Osteoblast (primary cell): ENCODE measurements around the gene GPR63. TPM values are rescaled to one million over a fixed set of nuclear protein-coding genes. Genes with fewer than 3 reads are reported as not detected.

Experiments
- DNase-seq: peaks from one replicate; pipeline ENCODE4 v3.0.0; 2011; ENCODE audit warnings: low spot score, mixed read lengths; ENCODE audit not compliant: insufficient read length; ENCODE audit errors: missing footprints
- H2AFZ ChIP-seq: 2 replicates; pipeline ENCODE4 v1.6.0; 2011; ENCODE audit warnings: mild to moderate bottlenecking, low read length
- H3K27ac ChIP-seq: 2 replicates; pipeline ENCODE4 v1.5.1; 2011; ENCODE audit warnings: mild to moderate bottlenecking, low read depth, low read length, moderate library complexity
- H3K27me3 ChIP-seq: 2 replicates; pipeline ENCODE4 v1.6.0; 2012; ENCODE audit warnings: mild to moderate bottlenecking, control low read depth, inconsistent platforms, low read length, moderate library complexity; ENCODE audit not compliant: insufficient read depth
- H3K36me3 ChIP-seq: 2 replicates; pipeline ENCODE4 v1.5.1; 2011; ENCODE audit warnings: mild to moderate bottlenecking, low read length, control low read depth, moderate library complexity; ENCODE audit not compliant: insufficient read depth
- H3K4me1 ChIP-seq: 2 replicates; pipeline ENCODE4 v1.5.1; 2011; ENCODE audit warnings: mild to moderate bottlenecking, low read length, control low read depth, moderate library complexity; ENCODE audit not compliant: insufficient read depth
- H3K4me2 ChIP-seq: 2 replicates; pipeline ENCODE4 v1.6.0; 2011; ENCODE audit warnings: mild to moderate bottlenecking, low read length; ENCODE audit not compliant: insufficient read depth
- H3K4me3 ChIP-seq: fragments of 200-600 bp; sonication (generic); 3 replicates; pipeline ENCODE4 v1.5.1; 2012; ENCODE audit warnings: mild to moderate bottlenecking, low read length, inconsistent platforms; ENCODE audit not compliant: insufficient read depth
- H3K79me2 ChIP-seq: 2 replicates; pipeline ENCODE4 v1.6.0; 2012; ENCODE audit warnings: mild to moderate bottlenecking, low read length, control low read depth, inconsistent platforms; ENCODE audit not compliant: insufficient read depth
- H3K9me3 ChIP-seq: 2 replicates; pipeline ENCODE4 v1.5.1; 2011; ENCODE audit warnings: low read depth, low read length, control low read depth
- H4K20me1 ChIP-seq: 2 replicates; pipeline ENCODE4 v1.6.0; 2012; ENCODE audit warnings: mild to moderate bottlenecking, low read length, control low read depth; ENCODE audit not compliant: insufficient read depth
- CTCF ChIP-seq: IDR thresholded peaks from 2 replicates; pipeline ENCODE4 v1.5.1; 2011; ENCODE audit warnings: mild to moderate bottlenecking, low read depth, low read length, moderate library complexity; ENCODE audit errors: extremely low read depth
- total RNA-seq: library from RNA; depleted of rRNA; stranded (reverse); fragments of >200 nt; gene quantifications from 2 replicates; pipeline ENCODE4 v1.2.3, GENCODE V29; 2012

GPR63 gene
- total RNA-seq, 1 donor = under 0.01 TPM

- Histone ChIP-seq H3K36me3 (no peaks in the 10 kb centered on the region), H3K9me3 (no peaks in the 10 kb centered on the region), H3K4me3 (no peak overlapping the region), H3K4me1 (no peaks in the 10 kb centered on the region), H3K27me3 (no peaks in the 10 kb centered on the region), H3K27ac (no peak overlapping the region), H3K4me2 (no peak overlapping the region), H4K20me1 (no peaks in the 10 kb centered on the region), H2AFZ (no peak overlapping the region), H3K79me2 (no peaks in the 10 kb centered on the region)
- no peak for TF ChIP-seq CTCF
- no peak for DNase-seq
Observed at GRCh38 chr6:96852605-96853004, 15.3 kb upstream of the GPR63 start.

GRCh38 chr6:96851858-96852257 lies 14.6 kb upstream of the GPR63 start:
- Histone ChIP-seq H2AFZ (no peak overlapping the region), H3K79me2 (no peaks in the 10 kb centered on the region), H3K4me2 (no peak overlapping the region), H4K20me1 (no peaks in the 10 kb centered on the region), H3K4me3 (no peak overlapping the region), H3K9me3 (no peaks in the 10 kb centered on the region), H3K36me3 (no peaks in the 10 kb centered on the region), H3K4me1 (no peaks in the 10 kb centered on the region), H3K27ac (no peak overlapping the region), H3K27me3 (no peaks in the 10 kb centered on the region)
- no peak for TF ChIP-seq CTCF
- no peak for DNase-seq

GRCh38 chr6:96849615-96850014 lies 12.3 kb upstream of the GPR63 start:
- no peaks in the 10 kb centered on the region for H4K20me1 ChIP-seq
- no peak overlapping the region for H3K4me3 ChIP-seq
- H3K36me3 ChIP-seq = no peaks in the 10 kb centered on the region
- no peaks in the 10 kb centered on the region for H3K27me3 ChIP-seq
- H3K27ac ChIP-seq = no peak overlapping the region
- no peak for DNase-seq
- no peak for TF ChIP-seq CTCF
- H3K9me3 ChIP-seq = no peaks in the 10 kb centered on the region
- no peak overlapping the region for H3K4me2 ChIP-seq
- H2AFZ ChIP-seq = no peak overlapping the region
- no peaks in the 10 kb centered on the region for H3K4me1 ChIP-seq
- no peaks in the 10 kb centered on the region for H3K79me2 ChIP-seq

- no peak for DNase-seq
- no peak overlapping the region for H3K4me2 ChIP-seq
- no peaks in the 10 kb centered on the region for H3K4me1 ChIP-seq
- no peak for TF ChIP-seq CTCF
- no peaks in the 10 kb centered on the region for H3K9me3 ChIP-seq
- H3K36me3 ChIP-seq = no peaks in the 10 kb centered on the region
- no peaks in the 10 kb centered on the region for H3K27me3 ChIP-seq
- no peak overlapping the region for H3K27ac ChIP-seq
- no peaks in the 10 kb centered on the region for H3K79me2 ChIP-seq
- H2AFZ ChIP-seq = no peak overlapping the region
- H3K4me3 ChIP-seq = no peak overlapping the region
- no peaks in the 10 kb centered on the region for H4K20me1 ChIP-seq
Observed at GRCh38 chr6:96844530-96844929, 7.3 kb upstream of the GPR63 start.
